Breast epithelium (tissue), 4 donors: ENCODE data around the gene KLF7. TPM values are rescaled to one million over a fixed set of nuclear protein-coding genes. Genes with fewer than 3 reads are reported as not detected.

ENCODE experiments used
- DNase-seq, 2 donors: peaks; one replicate each; pipeline ENCODE4 v3.0.0-alpha.2; 2019; ENCODE audit warnings: low spot score in 2 of 2
- H3K27ac ChIP-seq, 2 donors: fragments of 200-600 bp; sonication (generic) in 1 of 2; one replicate each; pipeline ENCODE4 v1.5.1; 2016 to 2019; ENCODE audit warnings: mild to moderate bottlenecking in 1 of 2
- H3K27me3 ChIP-seq, 2 donors: fragments of 200-600 bp; sonication (generic) in 1 of 2; one replicate each; pipeline versions ENCODE4 v1.5.1 to v1.6.0; 2017 to 2019; ENCODE audit warnings: control low read depth in 1 of 2, mild to moderate bottlenecking in 1 of 2
- H3K36me3 ChIP-seq: fragments of 200-600 bp; one replicate; pipeline ENCODE4 v1.5.1; 2019
- H3K4me1 ChIP-seq, 2 donors: fragments of 200-600 bp; sonication (generic); one replicate each; pipeline ENCODE4 v1.5.1; 2016 to 2019; ENCODE audit warnings: control low read depth in 1 of 2
- H3K4me3 ChIP-seq, 3 donors: fragments of 200-600 bp; sonication (generic); 1 replicate in 2 of 3; 2 replicates in 1 of 3; pipeline ENCODE4 v1.5.1; 2016 to 2019; ENCODE audit warnings: mild to moderate bottlenecking in 3 of 3, moderate library complexity in 2 of 3
- H3K9me3 ChIP-seq, 2 donors: fragments of 200-600 bp; sonication (generic) in 1 of 2; one replicate each; pipeline ENCODE4 v1.5.1; 2016 to 2019; ENCODE audit warnings: control low read depth in 1 of 2
- CTCF ChIP-seq, 3 donors: fragments of 450-650 bp; IDR thresholded peaks; one replicate each; pipeline ENCODE4 v1.5.1; 2016 to 2017; ENCODE audit warnings: antibody characterized with exemption in 3 of 3, mild to moderate bottlenecking in 3 of 3, moderate library complexity in 3 of 3
- POLR2A ChIP-seq: fragments of 450-650 bp; IDR thresholded peaks from one replicate; pipeline ENCODE4 v1.6.1; 2016; ENCODE audit warnings: antibody characterized with exemption, mild to moderate bottlenecking, moderate library complexity
- POLR2AphosphoS5 ChIP-seq, 3 donors: sonication (generic); formaldehyde crosslinking; IDR thresholded peaks; one replicate each; pipeline ENCODE4 v1.6.1; 2017; ENCODE audit warnings: antibody characterized with exemption in 3 of 3
- intact Hi-C: fragments of 100-400 bp; cut with DNase I; formaldehyde crosslinking; loops from one replicate; pipeline ENCODE4 v1.15.1; 2023; ENCODE audit warnings: low total_unique reads
- total RNA-seq, 3 donors: library from RNA; depleted of rRNA; stranded (reverse); fragments of >200 nt; gene quantifications; one replicate each; pipeline ENCODE4 v1.1.0, GENCODE V29; 2016

KLF7 gene
- total RNA-seq, 3 donors from 2014 or later, result 21.0 to 40.7 (median 37.3) TPM

DNA sequence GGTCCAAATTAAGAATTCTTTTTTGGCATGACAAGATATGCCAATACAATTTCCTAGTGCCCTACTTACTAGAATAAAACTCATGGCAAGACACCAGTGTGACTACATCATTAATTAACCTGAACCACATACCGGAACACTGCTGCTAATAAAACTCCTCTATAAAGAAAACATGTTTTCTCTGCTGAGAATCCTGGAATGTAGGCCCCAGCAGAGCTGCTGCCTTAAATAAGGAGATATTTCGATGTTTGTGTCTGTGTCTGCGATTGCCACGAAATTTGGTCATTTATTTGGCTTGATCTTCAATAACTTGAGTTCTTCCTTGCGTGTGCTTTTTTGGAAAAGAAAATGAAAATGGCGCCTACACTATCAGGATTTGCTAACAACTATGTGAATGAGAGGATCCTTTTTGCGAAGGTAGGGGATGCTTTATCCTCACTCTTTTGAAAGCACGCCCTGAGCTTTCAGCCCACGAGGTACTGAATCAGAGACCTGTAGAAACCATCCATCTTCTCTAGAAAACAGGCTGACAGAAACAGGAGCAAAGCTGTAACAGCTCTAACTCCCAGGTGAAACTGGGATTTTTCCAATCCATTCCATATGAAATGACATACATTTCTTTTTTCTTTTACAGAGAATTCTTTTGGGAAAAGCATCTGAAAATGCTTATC, 27.0 kb downstream of the KLF7 start:
- H3K9me3 ChIP-seq, result no peaks in the 10 kb centered on the region
- H3K4me3 ChIP-seq, result no peak overlapping the region
- DNase-seq, result no peak
- no peaks in the 10 kb centered on the region for H3K36me3 ChIP-seq
- H3K4me1 ChIP-seq, result peaks cover 5% of the 10 kb centered on the region in 2 donors
- no peaks in the 10 kb centered on the region for H3K27me3 ChIP-seq
- intact Hi-C loops, result no loop called here
- peak overlapping the region; percentile 21 to 30 for H3K27ac ChIP-seq
- TF ChIP-seq POLR2AphosphoS5 (IDR thresholded peaks at IDR 0.05) (no peak), POLR2A (no peak), CTCF (IDR thresholded peaks at IDR 0.05) (no peak)

DNA sequence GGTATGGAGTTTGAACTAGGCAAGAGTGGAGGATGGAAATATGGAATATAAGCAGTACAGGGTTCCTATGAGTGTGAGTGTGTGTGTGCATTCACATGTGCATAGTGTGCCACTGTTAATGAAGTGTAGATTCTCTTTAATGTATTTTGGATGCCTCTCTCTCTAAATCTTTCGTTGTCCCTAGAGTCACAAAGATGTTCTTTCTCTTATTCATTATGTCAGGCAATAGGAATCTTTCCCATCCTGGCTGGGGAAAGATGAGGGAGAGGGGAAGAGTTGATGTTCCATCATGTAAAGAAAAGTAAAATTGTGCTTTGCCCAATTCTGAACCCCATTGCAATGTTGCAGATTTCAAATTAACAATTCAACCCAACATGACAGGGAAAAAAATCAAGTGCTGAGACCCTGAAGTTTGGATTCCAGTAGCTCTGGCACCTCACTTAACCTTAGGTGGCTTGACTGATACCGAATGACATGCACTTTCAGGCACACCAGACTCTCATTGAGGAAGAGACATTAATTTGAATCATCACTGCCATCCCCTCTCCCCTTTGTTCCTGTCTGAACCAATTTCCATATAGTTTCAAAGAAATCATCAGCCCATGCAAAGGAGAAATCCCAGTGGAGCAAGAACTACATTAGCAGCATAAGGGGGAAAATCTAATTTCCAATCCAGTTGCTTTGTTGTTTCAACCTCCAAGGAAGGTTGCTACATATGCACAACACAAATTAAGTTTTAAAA, 28.0 kb downstream of the KLF7 start:
- no peaks in the 10 kb centered on the region for H3K9me3 ChIP-seq
- H3K4me3 ChIP-seq, result no peak overlapping the region
- TF ChIP-seq POLR2AphosphoS5 (IDR thresholded peaks at IDR 0.05), result no peak
- no peak for TF ChIP-seq CTCF (IDR thresholded peaks at IDR 0.05)
- no peak for TF ChIP-seq POLR2A
- peak overlapping the region; percentile 30 to 45 for H3K27ac ChIP-seq
- intact Hi-C loops, result no loop called here
- DNase-seq, result no peak
- no peaks in the 10 kb centered on the region for H3K27me3 ChIP-seq
- peaks cover 4 to 5% of the 10 kb centered on the region in 2 donors for H3K4me1 ChIP-seq
- H3K36me3 ChIP-seq, result no peaks in the 10 kb centered on the region

- peak overlapping the region; percentile 2 to 45 for H3K27ac ChIP-seq
- TF ChIP-seq CTCF (IDR thresholded peaks at IDR 0.05) (no peak), POLR2A (no peak), POLR2AphosphoS5 (IDR thresholded peaks at IDR 0.05) (no peak)
- H3K4me3 ChIP-seq, result no peak overlapping the region
- intact Hi-C loops, result no loop called here
- no peak for DNase-seq
- H3K4me1 ChIP-seq, result peaks cover 0 to 5% of the 10 kb centered on the region in 2 donors
- H3K36me3 ChIP-seq, result no peaks in the 10 kb centered on the region
- H3K27me3 ChIP-seq, result no peaks in the 10 kb centered on the region
- H3K9me3 ChIP-seq, result no peaks in the 10 kb centered on the region
These were observed 28.9 kb downstream of the KLF7 start for GRCh38 chr2:207136874-207137273.

GRCh38 chr2:207135801-207136457, 29.8 kb downstream of the KLF7 start:
- Histone ChIP-seq H3K9me3 (no peaks in the 10 kb centered on the region), H3K4me1 (peaks cover 0 to 5% of the 10 kb centered on the region in 2 donors), H3K27ac (peak overlapping the region; percentile 59 to 69), H3K36me3 (no peaks in the 10 kb centered on the region), H3K27me3 (no peaks in the 10 kb centered on the region), H3K4me3 (no peak overlapping the region)
- intact Hi-C loops, result no loop called here
- no peak for TF ChIP-seq POLR2AphosphoS5 (IDR thresholded peaks at IDR 0.05)
- TF ChIP-seq POLR2A, result no peak
- no peak for TF ChIP-seq CTCF (IDR thresholded peaks at IDR 0.05)
- DNase-seq, result no peak

DNA sequence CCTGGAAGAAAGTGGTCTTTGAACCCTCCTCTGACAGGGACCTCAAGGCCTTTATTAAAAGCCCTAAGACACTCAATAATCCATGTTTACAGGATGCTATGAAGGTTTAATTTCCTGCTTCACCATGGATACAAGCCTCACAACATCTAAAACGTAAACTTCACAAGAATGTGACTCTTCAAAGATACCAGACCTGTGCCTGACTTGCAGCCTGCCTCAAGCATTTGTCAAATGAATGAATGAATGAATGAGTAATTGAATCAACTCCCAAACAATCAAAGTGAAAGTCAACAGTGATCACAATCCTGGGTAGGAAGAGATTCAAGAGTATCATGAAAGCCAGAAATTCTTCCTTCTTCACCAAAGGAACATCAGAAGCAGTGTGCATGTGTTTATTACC, 30.4 kb downstream of the KLF7 start:
- no peaks in the 10 kb centered on the region for H3K9me3 ChIP-seq
- intact Hi-C loops, result no loop called here
- peak overlapping the region; percentile 59 to 69 for H3K27ac ChIP-seq
- no peak for DNase-seq
- H3K4me3 ChIP-seq, result no peak overlapping the region
- TF ChIP-seq CTCF (IDR thresholded peaks at IDR 0.05) (no peak), POLR2A (no peak), POLR2AphosphoS5 (IDR thresholded peaks at IDR 0.05) (no peak)
- no peaks in the 10 kb centered on the region for H3K36me3 ChIP-seq
- no peaks in the 10 kb centered on the region for H3K27me3 ChIP-seq
- H3K4me1 ChIP-seq, result peaks cover 0 to 5% of the 10 kb centered on the region in 2 donors
